ENCODE data around the gene SHISAL2A. TPM values are rescaled to one million over a fixed set of nuclear protein-coding genes. Genes with fewer than 3 reads are reported as not detected.

SHISAL2A gene
- total RNA-seq, 1 donor from 2014 or later: not detected

- Mint-ChIP-seq H3K36me3 (ENCODE audit: low read depth, unreplicated experiment) (no peaks in the 10 kb centered on the region), H3K27ac (ENCODE audit: unreplicated experiment) (no peak overlapping the region), H3K4me1 (ENCODE audit: low read depth, unreplicated experiment) (peaks cover 22% of the 10 kb centered on the region), H3K9me3 (ENCODE audit: unreplicated experiment) (no peaks in the 10 kb centered on the region), H3K27me3 (ENCODE audit: low read depth, unreplicated experiment) (no peaks in the 10 kb centered on the region), H3K4me3 (ENCODE audit: unreplicated experiment) (no peak overlapping the region)
- H3K9ac ChIP-seq (ENCODE audit: low read length): no peak overlapping the region
- TF ChIP-seq CTCF (IDR thresholded peaks at IDR 0.05; ENCODE audit: insufficient read depth, low read depth, low read length) (no peak), EZH2 (IDR thresholded peaks at IDR 0.05; ENCODE audit: insufficient read depth, low read length) (no peak)
- H3K4me1 ChIP-seq (ENCODE audit: insufficient read depth, low read length): peaks cover 13% of the 10 kb centered on the region
- no peaks in the 10 kb centered on the region for H3K27me3 ChIP-seq (ENCODE audit: insufficient read depth, low read length)
- H3K27ac ChIP-seq (ENCODE audit: low read depth, low read length): no peak overlapping the region
- H3K9me3 ChIP-seq (ENCODE audit: insufficient read depth, low read depth, low read length): no peaks in the 10 kb centered on the region
- no peaks in the 10 kb centered on the region for H3K79me2 ChIP-seq (ENCODE audit: insufficient read depth, low read length)
- H2AFZ ChIP-seq (ENCODE audit: low read depth, low read length): no peak overlapping the region
- H3K4me3 ChIP-seq (ENCODE audit: insufficient read depth, low read depth, low read length): no peak overlapping the region
- no peak for FAIRE-seq
- H4K20me1 ChIP-seq (ENCODE audit: insufficient read depth, low read length): no peaks in the 10 kb centered on the region
- no peak overlapping the region for H3K4me2 ChIP-seq (ENCODE audit: low read length)
- DNase-seq (ENCODE audit: low read depth): no peak
- H3K36me3 ChIP-seq (ENCODE audit: insufficient read depth, low read length): no peaks in the 10 kb centered on the region
Observed at GRCh38 chr1:52665006-52665941, 32.3 kb downstream of the SHISAL2A start.

- no peak overlapping the region for H3K27ac Mint-ChIP-seq (ENCODE audit: unreplicated experiment)
- no peaks in the 10 kb centered on the region for H3K36me3 ChIP-seq (ENCODE audit: insufficient read depth, low read length)
- H3K4me1 ChIP-seq (ENCODE audit: insufficient read depth, low read length): peaks cover 13% of the 10 kb centered on the region
- H3K79me2 ChIP-seq (ENCODE audit: insufficient read depth, low read length): no peaks in the 10 kb centered on the region
- H4K20me1 ChIP-seq (ENCODE audit: insufficient read depth, low read length): no peaks in the 10 kb centered on the region
- DNase-seq (ENCODE audit: low read depth): no peak
- H3K36me3 Mint-ChIP-seq (ENCODE audit: low read depth, unreplicated experiment): no peaks in the 10 kb centered on the region
- no peak overlapping the region for H3K4me3 ChIP-seq (ENCODE audit: insufficient read depth, low read depth, low read length)
- no peaks in the 10 kb centered on the region for H3K9me3 ChIP-seq (ENCODE audit: insufficient read depth, low read depth, low read length)
- H3K27me3 Mint-ChIP-seq (ENCODE audit: low read depth, unreplicated experiment): no peaks in the 10 kb centered on the region
- peaks cover 24% of the 10 kb centered on the region for H3K4me1 Mint-ChIP-seq (ENCODE audit: low read depth, unreplicated experiment)
- no peaks in the 10 kb centered on the region for H3K27me3 ChIP-seq (ENCODE audit: insufficient read depth, low read length)
- TF ChIP-seq CTCF (IDR thresholded peaks at IDR 0.05; ENCODE audit: insufficient read depth, low read depth, low read length) (no peak), EZH2 (IDR thresholded peaks at IDR 0.05; ENCODE audit: insufficient read depth, low read length) (no peak)
- no peak overlapping the region for H3K4me2 ChIP-seq (ENCODE audit: low read length)
- no peak for FAIRE-seq
- no peaks in the 10 kb centered on the region for H3K9me3 Mint-ChIP-seq (ENCODE audit: unreplicated experiment)
- no peak overlapping the region for H3K9ac ChIP-seq (ENCODE audit: low read length)
- H3K4me3 Mint-ChIP-seq (ENCODE audit: unreplicated experiment): no peak overlapping the region
- H2AFZ ChIP-seq (ENCODE audit: low read depth, low read length): no peak overlapping the region
- H3K27ac ChIP-seq (ENCODE audit: low read depth, low read length): no peak overlapping the region
Observed at GRCh38 chr1:52667290-52667689, 34.3 kb downstream of the SHISAL2A start.

DNA sequence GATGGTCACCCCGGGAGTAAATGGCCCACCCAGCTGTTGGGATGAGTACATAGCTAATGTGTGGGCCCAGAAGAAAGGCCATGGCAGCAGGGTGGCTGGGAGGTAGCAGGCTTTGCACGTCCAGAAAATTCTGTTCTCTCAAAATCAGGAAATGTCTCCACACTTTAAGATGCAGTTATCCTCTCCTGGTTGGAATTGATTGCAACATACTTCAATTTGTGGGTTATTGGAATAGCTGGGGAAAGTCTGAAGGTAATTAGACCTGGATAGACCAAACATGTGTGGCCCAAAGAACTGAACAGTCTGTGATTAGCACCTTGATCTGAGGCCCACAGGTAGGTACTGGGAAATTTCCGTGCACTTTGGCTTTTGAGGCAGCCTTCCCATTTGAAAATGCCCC lies 35.0 kb downstream of the SHISAL2A start:
- Histone ChIP-seq H3K9me3 (ENCODE audit: insufficient read depth, low read depth, low read length) (no peaks in the 10 kb centered on the region), H3K36me3 (ENCODE audit: insufficient read depth, low read length) (no peaks in the 10 kb centered on the region), H3K4me2 (ENCODE audit: low read length) (no peak overlapping the region), H4K20me1 (ENCODE audit: insufficient read depth, low read length) (no peaks in the 10 kb centered on the region), H3K4me1 (ENCODE audit: insufficient read depth, low read length) (peaks cover 9% of the 10 kb centered on the region), H2AFZ (ENCODE audit: low read depth, low read length) (no peak overlapping the region), H3K9ac (ENCODE audit: low read length) (no peak overlapping the region), H3K79me2 (ENCODE audit: insufficient read depth, low read length) (no peaks in the 10 kb centered on the region), H3K27ac (ENCODE audit: low read depth, low read length) (no peak overlapping the region), H3K4me3 (ENCODE audit: insufficient read depth, low read depth, low read length) (no peak overlapping the region), H3K27me3 (ENCODE audit: insufficient read depth, low read length) (no peaks in the 10 kb centered on the region)
- no peak for DNase-seq (ENCODE audit: low read depth)
- Mint-ChIP-seq H3K36me3 (ENCODE audit: low read depth, unreplicated experiment) (no peaks in the 10 kb centered on the region), H3K27me3 (ENCODE audit: low read depth, unreplicated experiment) (no peaks in the 10 kb centered on the region), H3K9me3 (ENCODE audit: unreplicated experiment) (no peaks in the 10 kb centered on the region), H3K27ac (ENCODE audit: unreplicated experiment) (no peak overlapping the region), H3K4me1 (ENCODE audit: low read depth, unreplicated experiment) (peaks cover 26% of the 10 kb centered on the region), H3K4me3 (ENCODE audit: unreplicated experiment) (no peak overlapping the region)
- FAIRE-seq: no peak
- TF ChIP-seq CTCF (IDR thresholded peaks at IDR 0.05; ENCODE audit: insufficient read depth, low read depth, low read length): no peak
- no peak for TF ChIP-seq EZH2 (IDR thresholded peaks at IDR 0.05; ENCODE audit: insufficient read depth, low read length)

Data from astrocyte (in vitro differentiated cells and primary cell).